A549 treated with AZD9567 at 1 μM for 4 hours (cell line): Measurements from ENCODE around the gene RNF130. TPM values are rescaled to one million over a fixed set of nuclear protein-coding genes. Genes with fewer than 3 reads are reported as not detected.

Experiments
- total RNA-seq: library from RNA; stranded (reverse); fragments of 200-300 nt; extraction: Qiagen RNA extraction; gene quantifications from 5 replicates; pipeline ENCODE4 v1.2.3, GENCODE V29; 2022; ENCODE audit not compliant: insufficient read depth

Gene RNF130
- 37.8 to 45.1 TPM (median 42.4 TPM) in 5 replicates for total RNA-seq

DNA sequence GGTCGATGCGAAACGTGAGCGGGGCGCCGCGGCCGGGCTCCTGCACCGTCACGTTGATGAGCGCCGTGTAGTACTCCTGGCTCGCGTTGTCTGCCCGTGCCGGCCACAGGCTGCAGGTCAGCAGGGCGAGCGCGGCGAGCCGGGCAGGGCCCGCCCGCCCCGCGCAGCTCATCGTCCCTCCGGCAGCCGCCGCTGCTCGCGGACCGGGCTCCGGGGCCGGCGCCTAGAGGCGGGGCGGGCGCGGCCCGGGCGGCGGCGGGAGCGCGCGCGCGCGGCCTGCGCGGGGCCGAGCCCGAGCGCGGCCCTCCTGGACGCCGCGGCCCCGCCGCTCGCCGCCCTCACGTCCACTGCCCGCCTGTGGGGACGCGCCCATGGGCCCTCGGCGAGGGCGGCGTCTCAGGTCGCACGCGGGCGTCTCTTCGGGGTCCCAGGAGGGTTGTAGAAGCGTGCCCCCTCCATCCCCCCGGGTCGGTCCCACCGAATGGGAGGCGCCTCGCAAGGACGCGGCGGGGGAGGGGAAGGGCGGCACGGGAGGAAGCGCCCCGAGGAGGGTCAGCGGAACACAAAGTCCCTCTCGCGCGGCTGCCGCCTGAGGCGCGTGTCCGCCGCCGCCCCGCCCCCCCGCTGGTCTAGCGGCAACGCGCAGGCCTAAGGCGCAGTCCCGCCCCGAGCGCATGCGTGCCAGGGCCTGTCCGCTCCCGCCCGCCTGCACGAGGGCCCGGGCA is at the start of gene RNF130:
Gene RNF130 (minus strand): TSS at position 229 of the 725 bp plus-strand sequence. CDS start 57 bp downstream, at position 172.

GRCh38 chr5:179907556-179908324 is 163.8 kb downstream of the RNF130 start, which contains the start of gene TBC1D9B:
TSS of gene TBC1D9B (minus strand) at chr5:179907897. CDS start at chr5:179907821, 76 bp downstream.

Other genes starting within 250 kb of the RNF130 start
- gene MRNIP, start 212.9 kb downstream of the RNF130 start, total RNA-seq: 14.6 to 27.9 TPM (median 26.5 TPM) in 5 replicates
- gene TBC1D9B, start 163.9 kb downstream of the RNF130 start, total RNA-seq: 57.2 to 66.3 TPM (median 66.0 TPM) in 5 replicates
- 0.09 to 0.12 TPM (median 0.10 TPM) in 3 of 5 replicates, not detected in the others for gene RASGEF1C, start 137.5 kb upstream of the RNF130 start, total RNA-seq
- gene MAPK9, start 220.3 kb upstream of the RNF130 start, total RNA-seq: 35.2 to 49.4 TPM (median 41.0 TPM) in 5 replicates